Measurements from ENCODE around the gene METAP1. TPM values are rescaled to one million over a fixed set of nuclear protein-coding genes. Genes with fewer than 3 reads are reported as not detected.
"Not testable (repeated sequence)": the region's sequence is repeated elsewhere in the genome, so short reads cannot be mapped to it uniquely, and the experiment has no call there.

The METAP1 gene
- total RNA-seq, 1 donor from 2014 or later = 31.5 TPM

- Histone ChIP-seq H3K27ac (no peak overlapping the region), H3K27me3 (ENCODE audit: low read depth) (no peaks in the 10 kb centered on the region), H3K4me1 (no peaks in the 10 kb centered on the region), H3K4me3 (no peak overlapping the region), H3K9me3 (no peaks in the 10 kb centered on the region), H3K36me3 (no peaks in the 10 kb centered on the region)
- ATAC-seq (no peak), DNase-seq (no peak)
- intact Hi-C loops (cut with DNase I) = no loop called here
- no peak for TF ChIP-seq CTCF (IDR thresholded peaks at IDR 0.05)
Observed at GRCh38 chr4:98967786-98968329, 27.7 kb upstream of the METAP1 start.

GRCh38 chr4:98969878-98970785, 25.4 kb upstream of the METAP1 start:
- H3K27ac ChIP-seq = no peak overlapping the region
- TF ChIP-seq CTCF (IDR thresholded peaks at IDR 0.05) = no peak
- DNase-seq (no peak), ATAC-seq (no peak)
- no peak overlapping the region for H3K4me3 ChIP-seq
- no peaks in the 10 kb centered on the region for H3K27me3 ChIP-seq (ENCODE audit: low read depth)
- no peaks in the 10 kb centered on the region for H3K9me3 ChIP-seq
- no peaks in the 10 kb centered on the region for H3K36me3 ChIP-seq
- intact Hi-C loops (cut with DNase I) = no loop called here
- H3K4me1 ChIP-seq = no peaks in the 10 kb centered on the region

GRCh38 chr4:98976716-98977115, 18.8 kb upstream of the METAP1 start:
- intact Hi-C loops (cut with DNase I) = no loop called here

GRCh38 chr4:98977557-98977956, 18.0 kb upstream of the METAP1 start:
- Histone ChIP-seq H3K9me3 (no peaks in the 10 kb centered on the region), H3K27ac (no peak overlapping the region), H3K4me1 (no peaks in the 10 kb centered on the region), H3K36me3 (no peaks in the 10 kb centered on the region), H3K4me3 (no peak overlapping the region), H3K27me3 (ENCODE audit: low read depth) (no peaks in the 10 kb centered on the region)
- DNase-seq = no peak
- TF ChIP-seq CTCF (IDR thresholded peaks at IDR 0.05) = no peak
- intact Hi-C loops (cut with DNase I) = no loop called here
- no peak for ATAC-seq

More at GRCh38 chr4:98976716-98977115, 18.8 kb upstream of the METAP1 start:
- no peak for TF ChIP-seq CTCF (IDR thresholded peaks at IDR 0.05)
- Histone ChIP-seq H3K9me3 (no peaks in the 10 kb centered on the region), H3K27me3 (ENCODE audit: low read depth) (no peaks in the 10 kb centered on the region), H3K36me3 (no peaks in the 10 kb centered on the region), H3K4me3 (no peak overlapping the region), H3K27ac (no peak overlapping the region), H3K4me1 (no peaks in the 10 kb centered on the region)
- DNase-seq (no peak), ATAC-seq (no peak)

GRCh38 chr4:98987720-98988119, 7.8 kb upstream of the METAP1 start:
- ATAC-seq (no peak), DNase-seq (no peak)
- H3K4me3 ChIP-seq = no peak overlapping the region
- no peaks in the 10 kb centered on the region for H3K27me3 ChIP-seq (ENCODE audit: low read depth)
- no peaks in the 10 kb centered on the region for H3K36me3 ChIP-seq
- intact Hi-C loops (cut with DNase I) = no loop called here
- H3K27ac ChIP-seq = no peak overlapping the region
- H3K9me3 ChIP-seq = no peaks in the 10 kb centered on the region
- no peak for TF ChIP-seq CTCF (IDR thresholded peaks at IDR 0.05)
- no peaks in the 10 kb centered on the region for H3K4me1 ChIP-seq

GRCh38 chr4:98992835-98993234, 2.7 kb upstream of the METAP1 start:
- H3K9me3 ChIP-seq; H3K36me3 ChIP-seq; H3K4me3 ChIP-seq; ATAC-seq; intact Hi-C loops (cut with DNase I); H3K27ac ChIP-seq; DNase-seq; H3K4me1 ChIP-seq; H3K27me3 ChIP-seq (ENCODE audit: low read depth): not testable (repeated sequence)
